Uterus (tissue), 4 donors: ENCODE measurements around the gene FPGS. TPM values are rescaled to one million over a fixed set of nuclear protein-coding genes. Genes with fewer than 3 reads are reported as not detected.

Source experiments
- DNase-seq, 2 donors: peaks; one replicate each; pipeline ENCODE4 v3.0.0-alpha.2; 2019 to 2020
- H3K27ac ChIP-seq, 2 donors: fragments of 200-600 bp; sonication (generic); 1 replicate in 1 of 2; 2 replicates in 1 of 2; pipeline ENCODE4 v1.5.1; 2016 to 2018
- H3K27me3 ChIP-seq, 2 donors: fragments of 200-600 bp; sonication (generic); one replicate each; pipeline ENCODE4 v1.5.1; 2018 to 2019; ENCODE audit warnings: control low read depth in 1 of 2
- H3K36me3 ChIP-seq, 2 donors: fragments of 200-600 bp; sonication (generic); one replicate each; pipeline ENCODE4 v1.5.1; 2019; ENCODE audit warnings: control low read depth in 1 of 2
- H3K4me1 ChIP-seq, 2 donors: fragments of 200-600 bp; sonication (generic); one replicate each; pipeline ENCODE4 v1.5.1; 2018 to 2019; ENCODE audit warnings: control low read depth in 1 of 2
- H3K4me3 ChIP-seq, 2 donors: fragments of 200-600 bp; sonication (generic); 1 replicate in 1 of 2; 2 replicates in 1 of 2; pipeline ENCODE4 v1.5.1; 2018 to 2019; ENCODE audit warnings: mild to moderate bottlenecking in 1 of 2
- H3K9me3 ChIP-seq, 2 donors: fragments of 200-600 bp; sonication (generic); one replicate each; pipeline ENCODE4 v1.5.1; 2019; ENCODE audit warnings: control low read depth in 1 of 2
- POLR2A ChIP-seq, 2 donors: fragments of 450-650 bp; IDR thresholded peaks; one replicate each; pipeline ENCODE4 v1.6.1; 2016; ENCODE audit warnings: antibody characterized with exemption in 2 of 2, mild to moderate bottlenecking in 1 of 2, moderate library complexity in 1 of 2
- intact Hi-C: fragments of 100-400 bp; cut with DNase I; formaldehyde crosslinking; loops from one replicate; pipeline ENCODE4 v1.15.1; 2023; ENCODE audit warnings: low total_unique reads
- total RNA-seq, 4 donors: library from RNA; depleted of rRNA in 3 of 4; stranded (reverse); fragments of >200 nt in 3 of 4; gene quantifications; one replicate each; pipeline versions ENCODE4 v1.1.0 to v1.2.4, GENCODE V29; 2014 to 2023
- TF ChIP-seq, protein P1 (sequence below), 4 experiments: fragments of 200-600 bp in 2 of 4; fragments of 450-650 bp in 2 of 4; sonication (generic) in 2 of 4; IDR thresholded peaks; one replicate each; pipeline ENCODE4 v1.5.1; 2016 to 2019; ENCODE audit warnings: antibody characterized with exemption in 4 of 4, mild to moderate bottlenecking in 2 of 4, moderate library complexity in 1 of 4
- donor health status: DM: yes; HTN: yes; CAD: no.

The FPGS gene
- total RNA-seq, 4 donors from 2014 or later = 11.5 to 128 (median 46.6) TPM

GRCh38 chr9:127828262-127829031 lies 25.8 kb downstream of the FPGS start:
- peaks cover 16 to 17% of the 10 kb centered on the region in 2 donors for H3K4me1 ChIP-seq
- H3K9me3 ChIP-seq = no peaks in the 10 kb centered on the region
- H3K27ac ChIP-seq = peak overlapping the region; percentile 88 to 96
- peak; percentile 92 to 94 for DNase-seq
- no peaks in the 10 kb centered on the region for H3K36me3 ChIP-seq
- TF ChIP-seq, protein P1, sequence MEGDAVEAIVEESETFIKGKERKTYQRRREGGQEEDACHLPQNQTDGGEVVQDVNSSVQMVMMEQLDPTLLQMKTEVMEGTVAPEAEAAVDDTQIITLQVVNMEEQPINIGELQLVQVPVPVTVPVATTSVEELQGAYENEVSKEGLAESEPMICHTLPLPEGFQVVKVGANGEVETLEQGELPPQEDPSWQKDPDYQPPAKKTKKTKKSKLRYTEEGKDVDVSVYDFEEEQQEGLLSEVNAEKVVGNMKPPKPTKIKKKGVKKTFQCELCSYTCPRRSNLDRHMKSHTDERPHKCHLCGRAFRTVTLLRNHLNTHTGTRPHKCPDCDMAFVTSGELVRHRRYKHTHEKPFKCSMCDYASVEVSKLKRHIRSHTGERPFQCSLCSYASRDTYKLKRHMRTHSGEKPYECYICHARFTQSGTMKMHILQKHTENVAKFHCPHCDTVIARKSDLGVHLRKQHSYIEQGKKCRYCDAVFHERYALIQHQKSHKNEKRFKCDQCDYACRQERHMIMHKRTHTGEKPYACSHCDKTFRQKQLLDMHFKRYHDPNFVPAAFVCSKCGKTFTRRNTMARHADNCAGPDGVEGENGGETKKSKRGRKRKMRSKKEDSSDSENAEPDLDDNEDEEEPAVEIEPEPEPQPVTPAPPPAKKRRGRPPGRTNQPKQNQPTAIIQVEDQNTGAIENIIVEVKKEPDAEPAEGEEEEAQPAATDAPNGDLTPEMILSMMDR (IDR thresholded peaks at IDR 0.05) = peak in 1 of 4 experiments; percentile 30
- peak; percentile 79 to 87 for TF ChIP-seq POLR2A (IDR thresholded peaks at IDR 0.05)
- H3K27me3 ChIP-seq = no peaks in the 10 kb centered on the region
- intact Hi-C loops = no loop called here
- H3K4me3 ChIP-seq = peak overlapping the region; percentile 18 to 27

DNA sequence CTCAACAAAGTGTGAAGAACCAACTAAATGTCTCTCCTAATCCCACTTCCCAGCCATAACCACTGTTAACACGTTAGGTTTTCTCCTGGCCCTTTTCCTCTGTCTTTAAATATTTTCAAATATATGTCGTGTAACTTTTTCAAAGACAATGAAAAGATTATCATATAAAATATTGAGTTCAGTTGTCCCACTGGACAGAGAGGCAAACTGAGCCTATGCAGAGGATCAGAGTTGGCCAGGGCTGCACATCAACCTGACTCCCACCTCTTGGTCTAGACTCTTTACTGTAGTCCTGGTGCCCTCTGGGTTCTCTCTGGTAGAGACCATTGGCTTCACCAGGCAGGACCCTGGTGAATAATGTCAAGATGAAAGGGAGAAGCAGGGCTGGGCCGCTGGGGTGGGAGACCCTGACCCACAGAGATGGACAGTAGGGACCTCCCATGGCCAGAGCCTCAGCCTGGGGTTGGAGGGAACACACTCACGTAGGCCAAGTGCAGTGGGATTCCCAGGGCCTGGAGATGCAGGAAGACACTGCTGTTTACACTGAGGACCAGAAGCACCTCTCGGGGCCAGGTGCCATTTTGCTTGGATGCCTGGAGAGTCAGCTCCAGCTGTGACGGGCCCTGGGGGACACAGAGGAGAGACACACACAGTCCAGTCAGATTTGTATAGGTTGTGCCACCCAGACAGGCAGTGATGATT lies 26.7 kb downstream of the FPGS start:
- H3K4me1 ChIP-seq = peaks cover 21 to 23% of the 10 kb centered on the region in 2 donors
- intact Hi-C loops = no loop called here
- TF ChIP-seq, protein P1 (IDR thresholded peaks at IDR 0.05) = no peak
- no peak for TF ChIP-seq POLR2A (IDR thresholded peaks at IDR 0.05)
- H3K4me3 ChIP-seq = no peak overlapping the region
- no peaks in the 10 kb centered on the region for H3K36me3 ChIP-seq
- H3K27ac ChIP-seq = peak overlapping the region; percentile 88 to 96
- no peaks in the 10 kb centered on the region for H3K27me3 ChIP-seq
- H3K9me3 ChIP-seq = no peaks in the 10 kb centered on the region
- DNase-seq = no peak

DNA sequence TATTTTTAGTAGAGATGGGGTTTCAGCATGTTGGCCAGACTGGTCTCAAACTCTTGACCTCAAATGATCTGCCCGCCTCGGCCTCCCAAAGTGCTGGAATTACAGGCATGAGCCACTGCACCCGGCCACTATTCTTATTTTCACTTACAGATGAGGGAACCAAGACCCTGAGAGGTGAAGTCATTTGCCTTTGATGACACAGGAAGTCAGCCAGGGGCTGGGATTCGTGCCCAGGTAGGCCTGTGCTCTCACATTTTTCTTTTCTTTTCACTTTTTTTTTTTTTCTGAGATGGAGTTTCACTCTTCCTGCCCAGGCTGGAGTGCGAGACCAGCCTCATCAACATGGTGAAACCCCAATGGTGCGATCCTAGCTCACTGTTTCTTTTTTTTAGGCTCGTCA lies 29.6 kb downstream of the FPGS start:
- TF ChIP-seq, protein P1 (IDR thresholded peaks at IDR 0.05) = no peak
- no peak for TF ChIP-seq POLR2A (IDR thresholded peaks at IDR 0.05)
- DNase-seq = no peak
- peak overlapping the region; percentile 86 to 96 for H3K27ac ChIP-seq
- intact Hi-C loops = no loop called here
- no peaks in the 10 kb centered on the region for H3K36me3 ChIP-seq
- H3K27me3 ChIP-seq = no peaks in the 10 kb centered on the region
- H3K4me3 ChIP-seq = no peak overlapping the region
- no peaks in the 10 kb centered on the region for H3K9me3 ChIP-seq
- H3K4me1 ChIP-seq = peaks cover 17 to 42% of the 10 kb centered on the region in 2 donors

DNA sequence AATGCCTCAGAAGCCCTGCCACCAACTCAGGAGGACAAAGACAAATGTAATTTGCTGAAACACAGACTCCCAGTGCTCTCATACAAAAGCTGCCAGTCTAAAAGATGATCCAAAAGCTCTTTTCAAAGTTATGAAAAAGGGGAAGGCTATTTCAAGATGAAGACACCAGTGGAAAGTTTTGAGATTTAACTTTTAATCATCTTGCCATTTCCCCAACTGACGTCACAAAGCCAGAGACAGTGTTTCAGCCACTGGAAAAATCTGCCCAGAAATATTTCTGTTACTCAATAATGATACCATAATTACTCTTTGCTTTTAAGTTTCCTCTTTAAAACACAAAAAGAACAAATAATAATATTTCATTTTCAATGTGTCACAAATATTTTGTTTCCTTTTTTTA lies 30.9 kb downstream of the FPGS start:
- intact Hi-C loops = no loop called here

More for the DNA sequence above, 30.9 kb downstream of the FPGS start:
- H3K27ac ChIP-seq = peak overlapping the region; percentile 86 to 96
- TF ChIP-seq, protein P1 (IDR thresholded peaks at IDR 0.05) = no peak
- no peak for TF ChIP-seq POLR2A (IDR thresholded peaks at IDR 0.05)
- H3K9me3 ChIP-seq = no peaks in the 10 kb centered on the region
- no peak for DNase-seq
- no peaks in the 10 kb centered on the region for H3K36me3 ChIP-seq
- H3K27me3 ChIP-seq = no peaks in the 10 kb centered on the region
- H3K4me1 ChIP-seq = peaks cover 12 to 50% of the 10 kb centered on the region in 2 donors
- H3K4me3 ChIP-seq = no peak overlapping the region
